HG03354 (cell line): ENCODE data around the gene SH2B3.

Source experiments
- ATAC-seq: cut with Tn5 transposase; IDR thresholded peaks from one replicate; pipeline ENCODE4 v1.9.1; 2021; ENCODE audit warnings: mild to moderate bottlenecking; ENCODE audit not compliant: unreplicated experiment, poor library complexity, severe bottlenecking

SH2B3 gene

DNA sequence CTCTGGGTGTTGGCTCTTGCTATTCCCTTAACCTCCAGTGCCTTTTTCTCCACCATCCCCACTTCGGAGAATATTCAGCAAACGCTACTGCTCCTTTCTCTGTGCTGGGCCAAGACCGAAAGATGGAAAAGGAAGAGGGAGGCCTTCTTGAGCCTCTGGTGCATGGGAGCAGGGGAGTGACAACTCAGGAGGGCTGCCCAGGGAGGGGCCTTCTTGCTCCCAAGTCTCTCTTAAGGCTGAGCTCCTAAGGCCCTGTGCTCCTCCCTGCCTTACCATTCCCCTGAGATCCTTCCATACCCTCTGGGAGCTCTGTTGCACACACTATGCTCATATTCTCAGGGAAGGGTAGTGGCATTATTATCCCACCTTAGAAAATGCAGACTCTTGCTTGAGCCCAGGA is 34.9 kb downstream of the SH2B3 start:
- no peak for ATAC-seq

GRCh38 chr12:111441107-111441928 is 35.6 kb downstream of the SH2B3 start:
- ATAC-seq, result no peak

GRCh38 chr12:111442301-111443045 is 36.8 kb downstream of the SH2B3 start:
- no peak for ATAC-seq

GRCh38 chr12:111443086-111443485 is 37.4 kb downstream of the SH2B3 start:
- no peak for ATAC-seq

GRCh38 chr12:111443586-111443985 is 37.9 kb downstream of the SH2B3 start:
- no peak for ATAC-seq

- ATAC-seq, result peak; percentile 42
Measured at GRCh38 chr12:111444314-111444924, 38.7 kb downstream of the SH2B3 start.

GRCh38 chr12:111444925-111445725 is 39.4 kb downstream of the SH2B3 start:
- ATAC-seq, result peak; percentile 90

DNA sequence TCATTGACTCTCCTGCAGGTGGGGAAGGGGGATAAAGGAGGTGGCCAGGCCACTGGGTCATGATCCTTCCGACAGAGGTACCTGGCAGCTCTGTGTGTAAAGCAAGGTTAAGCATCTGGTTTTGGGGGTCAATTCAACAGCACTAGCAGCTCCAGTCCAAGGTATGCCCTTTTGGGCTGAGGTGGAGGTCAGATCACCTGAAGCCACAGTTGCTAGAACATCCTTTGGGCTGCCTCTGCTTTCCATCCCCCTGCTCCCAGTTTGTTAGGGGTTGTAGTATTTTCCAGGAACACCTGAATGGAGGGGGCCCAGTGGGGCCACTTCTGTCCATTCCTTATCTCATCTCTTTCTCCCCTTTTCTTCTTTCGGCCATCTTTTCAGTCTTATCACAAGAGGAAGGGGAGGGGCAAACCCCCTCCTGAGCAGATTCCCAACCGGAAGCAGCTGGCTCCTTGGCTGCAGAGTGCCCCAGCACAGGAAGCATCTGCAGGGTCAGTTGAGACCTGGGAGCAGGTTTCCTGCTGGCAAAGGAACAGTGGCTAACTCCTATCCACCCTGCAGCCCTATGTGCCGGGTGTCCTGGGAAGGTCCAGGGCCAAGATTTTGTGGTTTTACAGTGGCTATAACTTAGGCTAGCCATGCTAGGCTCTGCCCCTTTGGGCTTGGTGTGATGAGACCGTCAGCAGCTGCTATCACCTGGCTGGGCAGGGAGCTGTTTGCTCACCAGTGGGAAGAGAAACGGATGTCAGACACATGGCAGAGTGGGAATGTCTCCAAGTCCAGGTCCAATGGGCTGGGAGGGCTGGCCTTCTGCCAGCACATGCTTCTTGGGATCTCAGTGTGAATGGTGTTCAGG is 40.2 kb downstream of the SH2B3 start:
- no peak for ATAC-seq

DNA sequence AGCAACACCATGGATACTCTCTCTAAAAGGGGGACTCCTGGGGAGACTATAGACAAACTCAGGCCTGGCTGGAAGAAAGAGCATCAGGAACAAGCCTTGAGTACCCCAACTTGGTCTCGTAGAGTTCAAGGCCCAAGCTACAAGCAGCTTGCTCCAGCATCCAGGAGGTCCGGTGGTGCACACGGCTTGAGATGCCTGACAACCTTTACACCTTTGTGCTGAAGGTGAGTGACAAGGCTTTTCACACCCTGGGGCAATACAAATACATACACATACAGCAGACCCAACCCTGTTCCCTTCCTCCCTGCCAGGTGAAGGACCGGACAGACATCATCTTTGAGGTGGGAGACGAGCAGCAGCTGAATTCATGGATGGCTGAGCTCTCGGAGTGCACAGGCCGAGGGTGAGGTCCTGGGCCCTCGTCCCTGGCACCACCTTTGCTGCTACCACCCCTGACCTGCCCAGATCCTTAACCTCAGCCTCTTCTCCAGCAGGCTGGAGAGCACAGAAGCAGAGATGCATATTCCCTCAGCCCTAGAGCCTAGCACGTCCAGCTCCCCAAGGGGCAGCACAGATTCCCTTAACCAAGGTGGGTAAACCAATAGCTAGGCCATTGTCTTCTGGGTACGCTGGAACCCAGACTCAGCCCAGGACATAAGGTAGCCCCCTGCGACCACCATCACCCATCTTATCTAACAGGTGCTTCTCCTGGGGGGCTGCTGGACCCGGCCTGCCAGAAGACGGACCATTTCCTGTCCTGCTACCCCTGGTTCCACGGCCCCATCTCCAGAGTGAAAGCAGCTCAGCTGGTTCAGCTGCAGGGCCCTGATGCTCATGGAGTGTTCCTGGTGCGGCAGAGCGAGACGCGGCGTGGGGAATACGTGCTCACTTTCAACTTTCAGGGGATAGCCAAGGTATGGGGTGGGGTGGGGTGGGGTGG is 41.2 kb downstream of the SH2B3 start:
- no peak for ATAC-seq

DNA sequence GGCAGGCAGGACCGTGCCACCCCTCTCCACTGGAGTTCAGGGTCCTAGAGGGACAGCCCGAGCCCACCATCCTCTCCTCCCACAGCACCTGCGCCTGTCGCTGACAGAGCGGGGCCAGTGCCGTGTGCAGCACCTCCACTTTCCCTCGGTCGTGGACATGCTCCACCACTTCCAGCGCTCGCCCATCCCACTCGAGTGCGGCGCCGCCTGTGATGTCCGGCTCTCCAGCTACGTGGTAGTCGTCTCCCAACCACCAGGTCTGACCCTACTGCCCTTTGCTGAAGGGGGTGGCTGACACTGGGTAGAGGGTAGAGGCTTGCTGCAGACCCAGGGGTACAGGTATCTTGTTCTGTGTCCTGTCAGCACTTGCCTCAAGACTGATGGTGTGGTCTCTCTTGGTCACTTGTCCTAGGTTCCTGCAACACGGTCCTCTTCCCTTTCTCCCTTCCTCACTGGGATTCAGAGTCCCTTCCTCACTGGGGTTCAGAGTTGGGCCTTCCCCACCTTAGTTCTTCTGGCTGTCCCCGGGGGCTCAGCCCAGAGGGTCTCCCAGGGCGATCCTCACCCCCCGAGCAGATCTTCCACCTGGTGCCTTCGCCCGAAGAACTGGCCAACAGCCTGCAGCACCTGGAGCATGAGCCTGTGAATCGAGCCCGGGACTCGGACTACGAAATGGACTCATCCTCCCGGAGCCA is 42.0 kb downstream of the SH2B3 start:
- no peak for ATAC-seq

- no peak for ATAC-seq
Measured at GRCh38 chr12:111448266-111448830, 42.6 kb downstream of the SH2B3 start.

DNA sequence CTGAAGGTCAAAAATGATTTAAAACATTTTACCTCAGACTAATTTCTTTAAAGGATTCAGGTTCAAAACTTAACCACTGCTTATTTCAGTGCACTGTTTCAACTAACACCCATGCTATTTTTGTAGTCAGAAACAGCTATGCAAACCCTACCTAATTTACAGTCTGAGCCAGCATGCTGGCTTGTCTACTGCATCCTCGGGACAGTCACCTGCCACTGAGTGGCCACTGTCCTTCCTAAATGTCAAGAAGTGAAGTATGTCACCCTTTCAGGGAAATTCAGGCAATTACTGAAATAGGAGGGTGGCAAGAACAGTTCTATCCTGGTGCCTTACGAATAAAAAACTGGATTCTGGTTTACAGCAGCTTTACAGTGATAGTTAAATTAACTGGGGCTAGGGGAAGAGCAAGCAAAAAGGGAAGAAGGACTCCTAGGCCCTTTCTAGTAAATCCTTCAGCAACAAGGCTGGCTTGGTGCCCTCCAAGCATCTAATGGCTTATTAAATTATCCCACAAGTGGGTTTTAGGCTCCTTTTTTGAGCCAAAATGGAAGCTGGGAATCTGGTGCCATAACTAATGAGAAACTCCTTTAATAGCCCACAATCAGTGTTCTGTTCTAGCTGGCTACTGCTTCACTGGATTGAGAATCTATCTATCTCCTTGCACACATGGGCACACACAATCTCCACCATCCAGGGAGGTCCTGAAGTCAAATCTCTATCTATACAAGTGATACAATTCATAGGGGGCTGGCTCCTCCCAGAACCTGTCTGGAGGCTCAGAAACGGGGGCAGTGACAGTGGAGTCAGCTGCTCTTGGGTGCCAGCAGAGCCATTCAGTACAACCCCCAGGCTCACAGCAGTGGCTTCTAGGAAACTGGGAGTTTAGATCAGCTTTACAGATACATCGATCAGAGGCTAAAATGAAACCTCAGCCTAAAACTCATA is 43.4 kb downstream of the SH2B3 start:
- ATAC-seq, result no peak

DNA sequence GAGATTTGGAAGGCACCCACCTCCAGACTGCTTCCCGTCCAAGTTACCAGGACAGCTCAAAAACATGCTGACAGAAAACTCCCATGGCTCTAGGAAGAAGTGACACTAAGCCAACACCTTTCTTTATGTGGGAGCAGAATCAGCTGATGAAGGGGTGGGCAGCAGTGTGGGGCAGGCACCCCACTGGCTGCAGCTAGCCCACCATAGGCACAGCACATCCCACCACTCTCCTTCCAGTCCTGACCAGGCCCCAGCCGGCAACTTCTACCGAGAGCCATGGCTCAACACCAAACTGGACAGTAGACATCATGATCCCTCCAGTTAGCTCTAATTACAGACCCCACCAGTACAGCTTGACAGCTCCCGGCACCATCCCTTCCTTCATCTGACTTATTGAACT is 45.0 kb downstream of the SH2B3 start:
- no peak for ATAC-seq

DNA sequence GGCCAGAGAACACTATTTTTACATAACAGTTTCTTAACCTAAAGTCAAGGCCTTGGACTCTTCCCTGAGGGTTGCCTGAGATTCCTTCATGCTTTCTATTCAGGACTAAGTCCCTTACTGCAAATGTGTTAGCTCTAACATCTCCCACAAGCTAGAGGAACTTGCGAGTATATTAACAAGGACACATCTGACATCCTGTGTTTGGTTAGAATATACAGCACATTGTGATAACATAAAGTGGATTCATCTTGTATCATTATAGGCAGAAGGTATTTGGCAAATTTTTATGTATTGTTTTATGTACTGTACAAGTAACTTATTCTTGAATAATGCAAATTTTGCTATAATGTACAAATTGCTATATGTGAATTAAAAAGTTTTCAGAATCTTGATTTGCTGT is 45.5 kb downstream of the SH2B3 start:
- no peak for ATAC-seq

DNA sequence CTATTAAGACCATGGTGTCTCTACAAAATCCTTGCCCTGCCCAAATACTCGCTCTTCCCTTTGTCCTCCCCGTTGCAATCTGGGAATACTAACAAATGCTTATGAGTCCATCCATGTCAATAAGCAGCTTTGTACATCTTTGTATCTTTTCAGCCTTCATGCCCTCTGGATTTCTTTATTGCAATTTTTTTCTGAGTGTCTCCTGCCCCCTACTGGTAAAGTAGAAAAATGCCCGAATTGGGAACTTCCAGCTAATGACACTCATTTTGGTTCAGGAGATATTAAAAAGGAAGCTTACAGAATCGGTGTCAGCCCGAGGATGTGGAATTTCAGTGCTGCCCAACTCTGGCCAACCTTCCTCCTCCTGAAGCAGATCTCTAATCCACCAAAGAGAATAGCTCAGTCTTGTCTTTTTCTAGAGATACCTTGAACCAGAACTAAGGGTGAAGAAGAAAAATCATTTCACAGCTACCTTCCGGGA is 46.0 kb downstream of the SH2B3 start:
- no peak for ATAC-seq
